NCI-H345 treated with DMSO at 0.1 percent for 48 hours (cell line): ENCODE data around the gene TCF23.
"Not testable (repeated sequence)": the region's sequence is repeated elsewhere in the genome, so short reads cannot be mapped to it uniquely, and the experiment has no call there.

Experiments used
- DNase-seq: peaks from one replicate; lab custom pipeline; 2025; ENCODE audit not compliant: unreplicated experiment; lab: John Stamatoyannopoulos, UW

Gene TCF23

DNA sequence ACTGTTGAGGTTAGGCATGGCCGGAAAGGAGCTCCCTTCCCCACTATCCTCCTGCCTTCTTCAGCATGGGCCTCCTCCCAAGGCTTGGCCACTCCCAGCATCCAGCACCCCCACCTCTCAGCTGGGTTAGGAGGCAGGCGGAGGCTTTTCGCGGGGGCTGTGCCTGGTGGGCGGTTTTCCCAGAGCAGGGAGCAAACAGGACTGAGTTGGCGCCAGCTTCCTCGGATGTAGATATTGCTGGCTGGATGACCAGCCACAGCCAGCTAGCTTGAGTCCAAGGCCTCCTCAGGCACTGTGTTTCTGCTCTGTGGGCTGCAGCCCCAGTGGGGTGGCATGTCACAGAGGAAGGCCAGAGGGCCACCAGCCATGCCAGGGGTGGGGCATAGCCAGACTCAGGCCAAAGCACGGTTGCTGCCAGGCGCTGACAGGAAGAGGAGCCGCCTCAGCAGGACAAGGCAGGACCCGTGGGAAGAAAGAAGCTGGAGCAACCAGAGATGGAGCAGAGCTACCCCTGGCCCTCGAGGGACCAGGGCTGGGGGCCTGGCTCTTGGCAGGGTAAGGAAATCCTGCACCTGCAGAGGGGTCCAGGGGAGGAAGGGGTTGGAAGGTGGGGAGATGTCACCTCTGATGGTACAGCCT, at the start of gene TCF23:
TCF23 (plus strand) TSS at position 204 of the 639 bp plus-strand sequence; CDS start at position 334, 130 bp downstream.
- DNase-seq = no peak

- no peak for DNase-seq
These were observed 49.4 kb upstream of the TCF23 start for GRCh38 chr2:27099334-27099955.

DNA sequence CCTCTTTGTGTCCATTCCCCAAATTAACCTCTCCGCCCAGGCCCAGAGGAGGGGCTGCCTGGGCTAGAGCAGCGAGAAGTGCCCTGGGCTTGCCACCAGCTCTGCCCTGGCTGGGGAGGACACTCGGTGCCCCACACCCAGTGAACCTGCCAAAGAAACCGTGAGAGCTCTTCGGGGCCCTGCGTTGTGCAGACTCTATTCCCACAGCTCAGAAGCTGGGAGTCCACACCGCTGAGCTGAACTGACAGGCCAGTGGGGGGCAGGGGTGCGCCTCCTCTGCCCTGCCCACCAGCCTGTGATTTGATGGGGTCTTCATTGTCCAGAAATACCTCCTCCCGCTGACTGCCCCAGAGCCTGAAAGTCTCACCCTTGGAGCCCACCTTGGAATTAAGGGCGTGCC, 48.8 kb upstream of the TCF23 start:
- no peak for DNase-seq

- DNase-seq = no peak
These were observed 46.5 kb upstream of the TCF23 start for GRCh38 chr2:27102329-27102728.

GRCh38 chr2:27105981-27106380, 42.8 kb upstream of the TCF23 start:
- DNase-seq = no peak

GRCh38 chr2:27108221-27108620, 40.6 kb upstream of the TCF23 start:
- no peak for DNase-seq

DNA sequence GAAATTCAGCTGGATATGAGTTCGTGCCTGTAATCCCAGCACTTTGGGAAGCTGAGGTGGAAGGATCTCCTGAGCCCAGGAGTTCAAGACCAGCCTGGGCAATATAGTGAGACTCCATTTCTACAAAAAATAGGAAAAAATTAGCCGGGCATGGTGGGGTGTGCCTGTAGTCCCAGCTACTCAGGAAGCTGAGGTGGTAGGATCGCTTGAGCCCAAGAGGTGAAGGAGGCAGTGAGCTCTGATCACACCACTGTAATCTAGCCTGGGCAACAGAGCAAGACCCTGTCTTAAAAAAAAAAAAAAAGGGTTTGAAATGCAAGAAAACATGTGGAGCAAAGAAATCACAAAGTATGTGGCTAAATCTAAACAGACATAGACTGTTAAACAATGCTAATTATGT, 39.7 kb upstream of the TCF23 start:
- no peak for DNase-seq

DNA sequence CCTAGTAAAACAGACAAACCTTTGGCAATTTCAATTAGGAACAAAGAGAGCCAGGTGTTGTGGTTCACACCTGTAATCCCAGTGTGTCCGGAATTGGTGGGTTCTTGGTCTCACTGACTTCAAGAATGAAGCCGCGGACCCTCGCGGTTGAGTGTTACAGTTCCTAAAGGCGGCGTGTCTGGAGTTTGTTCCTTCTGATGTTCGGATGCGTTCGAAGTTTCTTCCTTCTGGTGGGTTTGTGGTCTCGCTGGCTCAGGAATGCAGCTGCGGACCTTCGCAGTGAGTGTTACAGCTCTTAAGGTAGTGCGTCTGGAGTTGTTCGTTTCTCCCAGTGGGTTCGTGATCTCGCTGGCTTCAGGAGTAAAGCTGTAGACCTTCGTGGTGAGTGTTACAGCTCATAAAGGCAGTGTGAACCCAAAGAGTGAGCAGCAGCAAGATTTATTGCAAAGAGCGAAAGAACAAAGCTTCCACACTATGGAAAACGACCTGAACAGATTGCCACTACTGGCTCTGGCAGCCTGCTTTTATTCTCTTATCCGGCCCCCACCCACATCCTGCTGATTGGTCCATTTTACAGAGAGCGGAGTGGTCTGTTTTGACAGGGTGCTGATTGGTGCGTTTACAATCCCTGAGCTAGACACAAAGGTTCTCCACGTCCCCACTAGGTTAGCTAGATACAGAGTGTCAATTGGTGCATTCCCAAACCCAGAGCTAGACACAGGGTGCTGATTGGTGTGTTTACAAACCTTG, 38.0 kb upstream of the TCF23 start:
- not testable (repeated sequence) for DNase-seq

- DNase-seq = not testable (repeated sequence)
These were observed 37.3 kb upstream of the TCF23 start for GRCh38 chr2:27111392-27112078.

- DNase-seq = no peak
These were observed 33.3 kb upstream of the TCF23 start for GRCh38 chr2:27115519-27115918.

DNA sequence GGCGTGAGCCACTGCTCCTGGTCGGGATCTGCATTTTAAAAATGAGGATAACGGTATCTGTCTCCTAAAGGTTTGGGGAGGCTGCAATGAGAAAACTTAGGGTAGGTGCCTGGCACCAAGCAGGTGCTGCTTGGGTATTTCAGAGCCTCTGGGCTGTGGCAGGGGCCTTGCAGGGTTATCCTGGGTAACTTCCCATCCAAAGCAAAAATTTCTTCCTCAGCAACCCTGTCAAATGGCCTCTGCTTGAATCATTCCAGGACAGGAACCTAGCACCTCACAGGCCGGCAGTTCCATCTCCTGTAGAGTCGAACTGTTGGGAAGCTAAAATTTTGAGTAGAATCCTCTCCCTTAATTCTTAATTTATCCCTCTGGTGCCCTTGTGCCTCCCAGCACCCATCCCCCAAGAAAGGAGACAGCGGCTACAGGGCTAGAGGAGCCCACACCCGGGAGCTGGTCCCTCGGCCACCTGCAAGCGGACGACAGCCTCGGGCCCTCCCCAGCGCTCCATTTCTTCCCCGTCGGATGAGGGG, 30.7 kb upstream of the TCF23 start:
- DNase-seq = no peak

- no peak for DNase-seq
These were observed 30.1 kb upstream of the TCF23 start, which contains the start of gene CGREF1 for GRCh38 chr2:27118525-27119329. Gene CGREF1 (minus strand): TSS chr2:27119128. CDS start chr2:27104366, 14,762 bp downstream.

- DNase-seq = not testable (repeated sequence)
These were observed 29.5 kb upstream of the TCF23 start for GRCh38 chr2:27119330-27119670.

DNA sequence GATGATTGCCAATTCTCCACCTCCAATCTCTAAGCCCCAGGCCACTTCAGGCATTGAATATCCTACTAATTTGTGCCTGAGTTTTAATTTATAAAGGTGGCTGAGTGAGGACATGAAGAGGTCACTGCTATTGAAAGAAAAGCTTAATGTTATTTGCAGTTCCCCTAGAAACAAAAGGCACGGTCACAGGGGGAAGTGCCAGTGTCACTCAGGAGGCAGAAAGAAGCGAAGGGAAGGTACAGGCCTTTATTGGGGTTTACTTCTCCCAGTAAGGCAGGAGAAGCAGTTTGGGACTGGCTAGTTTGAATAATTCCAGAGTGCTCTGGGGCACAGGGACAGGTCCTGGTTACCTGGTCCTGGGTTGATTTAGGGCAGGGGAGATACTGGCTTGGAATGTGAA, 26.9 kb upstream of the TCF23 start:
- DNase-seq = no peak

DNA sequence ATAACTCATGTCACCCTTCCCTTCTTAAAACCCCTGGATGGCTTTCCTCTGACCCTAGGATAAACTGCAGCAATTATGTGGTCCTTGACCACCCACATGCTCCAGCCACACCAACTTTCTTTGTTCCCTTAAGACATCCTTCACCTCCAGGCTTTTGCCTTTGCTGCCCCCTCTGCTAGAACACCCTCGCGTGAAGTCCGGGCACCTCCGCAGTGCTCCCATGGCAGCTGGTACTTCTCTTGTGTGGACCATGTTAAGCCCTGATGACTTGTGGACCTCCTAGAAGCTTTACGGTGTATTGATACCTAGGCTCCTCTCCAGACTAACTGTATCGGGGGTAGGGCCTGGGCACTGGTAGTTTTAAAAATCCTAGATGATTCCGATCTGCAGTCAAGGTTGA, 26.0 kb upstream of the TCF23 start:
- no peak for DNase-seq

- DNase-seq = peak; percentile 17
These were observed 25.3 kb upstream of the TCF23 start, which contains the start of gene ABHD1 for GRCh38 chr2:27123302-27124150. Gene ABHD1 (plus strand): TSS chr2:27123815. CDS start chr2:27123949, 134 bp downstream.

GRCh38 chr2:27125104-27125503, 23.7 kb upstream of the TCF23 start:
- DNase-seq = no peak

DNA sequence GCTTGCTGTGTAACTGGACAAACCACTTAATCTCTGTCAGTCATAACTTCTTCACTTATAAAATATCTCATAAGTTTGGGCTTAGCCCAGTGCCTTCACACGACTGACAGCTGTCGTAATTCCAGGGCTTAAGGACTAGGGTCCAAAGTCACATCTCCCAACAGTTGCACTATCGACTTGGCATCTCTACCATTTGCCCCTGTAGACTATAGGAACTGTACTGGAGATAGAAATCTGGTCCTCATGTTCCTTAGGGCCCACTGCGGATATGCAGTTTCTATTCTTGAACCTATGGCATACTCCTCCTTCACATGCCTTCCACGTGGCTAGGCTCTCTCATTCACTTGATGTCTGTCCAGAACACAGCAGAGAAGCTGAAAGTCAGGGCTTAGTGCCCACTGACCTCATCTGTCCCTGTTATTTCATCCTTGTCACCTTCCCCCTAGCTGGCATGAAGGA, 22.5 kb upstream of the TCF23 start:
- DNase-seq = no peak

- no peak for DNase-seq
These were observed 20.7 kb upstream of the TCF23 start for GRCh38 chr2:27127883-27128667.
